Amniotic epithelial cell (primary cell): ENCODE measurements around the gene S100PBP.

ENCODE experiments used
- DNase-seq: peaks from one replicate; pipeline ENCODE4 v3.0.0-alpha.2; 2010; ENCODE audit warnings: low read depth

Gene S100PBP

GRCh38 chr1:32828341-32828740, 10.9 kb downstream of the S100PBP start:
- no peak for DNase-seq

GRCh38 chr1:32830092-32830852, 12.8 kb downstream of the S100PBP start:
- DNase-seq: no peak

- DNase-seq: no peak
Observed at GRCh38 chr1:32831878-32832277, 14.4 kb downstream of the S100PBP start.

- DNase-seq: no peak
Observed at GRCh38 chr1:32848354-32849063, 31.1 kb downstream of the S100PBP start.

GRCh38 chr1:32855861-32856617, 38.6 kb downstream of the S100PBP start:
- DNase-seq: no peak

- DNase-seq: no peak
Observed at GRCh38 chr1:32858136-32858535, 40.7 kb downstream of the S100PBP start.

- no peak for DNase-seq
Observed at GRCh38 chr1:32858791-32859190, 41.3 kb downstream of the S100PBP start.

- no peak for DNase-seq
Observed at GRCh38 chr1:32859915-32860314, 42.5 kb downstream of the S100PBP start.

GRCh38 chr1:32860566-32860965, 43.1 kb downstream of the S100PBP start:
- DNase-seq: no peak

GRCh38 chr1:32861904-32862695, 44.6 kb downstream of the S100PBP start:
- DNase-seq: no peak

GRCh38 chr1:32863218-32863880, 45.9 kb downstream of the S100PBP start:
- DNase-seq: no peak

GRCh38 chr1:32863881-32864245, 46.4 kb downstream of the S100PBP start:
- DNase-seq: no peak

GRCh38 chr1:32864375-32865019, 47.0 kb downstream of the S100PBP start:
- no peak for DNase-seq

- DNase-seq: no peak
Observed at GRCh38 chr1:32865639-32866405, 48.4 kb downstream of the S100PBP start.

- DNase-seq: no peak
Observed at GRCh38 chr1:32867151-32867550, 49.7 kb downstream of the S100PBP start.

GRCh38 chr1:32867671-32868070, 50.2 kb downstream of the S100PBP start:
- DNase-seq: no peak

- no peak for DNase-seq
Observed at GRCh38 chr1:32868085-32868484, 50.6 kb downstream of the S100PBP start.

- no peak for DNase-seq
Observed at GRCh38 chr1:32868806-32869455, 51.5 kb downstream of the S100PBP start.

GRCh38 chr1:32869923-32870614, 52.6 kb downstream of the S100PBP start:
- no peak for DNase-seq
